GM12874 (cell line): ENCODE measurements around the gene NUP210.

ENCODE experiments used
- CTCF ChIP-seq: IDR thresholded peaks from 2 replicates; pipeline ENCODE4 v1.5.1; 2011; ENCODE audit warnings: low read depth, mild to moderate bottlenecking, control low read depth, low read length, moderate library complexity; ENCODE audit not compliant: insufficient read depth

Gene NUP210

GRCh38 chr3:13280122-13280790, 139.9 kb downstream of the NUP210 start:
- no peak for TF ChIP-seq CTCF

GRCh38 chr3:13279532-13279910, 140.6 kb downstream of the NUP210 start:
- no peak for TF ChIP-seq CTCF

- TF ChIP-seq CTCF: no peak
Observed at GRCh38 chr3:13278783-13279531, 141.2 kb downstream of the NUP210 start.

DNA sequence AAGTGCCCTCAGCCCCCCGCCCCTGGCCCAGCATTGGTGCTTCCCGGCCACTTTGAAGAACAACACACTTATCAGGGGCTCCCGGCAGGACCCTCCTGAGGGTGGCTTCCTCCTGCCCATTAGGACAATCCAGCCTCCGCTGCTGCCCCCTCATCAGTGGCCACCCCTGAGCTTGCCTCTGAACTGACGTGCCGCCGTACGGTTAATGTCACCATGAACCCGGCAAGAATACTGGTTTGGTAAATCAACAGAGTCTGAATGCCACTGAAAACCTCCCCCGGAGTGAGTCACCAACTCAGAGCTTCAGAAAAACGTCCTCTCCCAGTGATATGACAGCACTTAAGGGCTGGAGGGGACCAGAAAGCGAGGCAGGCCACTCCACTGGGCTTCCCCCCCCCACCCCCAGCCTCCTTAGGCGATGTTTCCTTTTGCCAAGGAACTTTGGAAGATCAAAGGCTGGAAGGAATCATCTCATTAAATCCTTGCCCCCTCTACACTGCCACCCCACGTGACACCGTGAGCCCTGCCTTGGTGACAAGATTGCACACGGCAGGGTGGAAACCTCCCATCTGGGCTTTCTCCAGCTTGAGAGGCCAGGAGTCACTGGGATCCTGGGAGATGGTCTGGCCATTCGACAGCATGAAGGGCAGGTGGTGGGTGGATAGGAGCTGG, 142.1 kb downstream of the NUP210 start:
- TF ChIP-seq CTCF: no peak

DNA sequence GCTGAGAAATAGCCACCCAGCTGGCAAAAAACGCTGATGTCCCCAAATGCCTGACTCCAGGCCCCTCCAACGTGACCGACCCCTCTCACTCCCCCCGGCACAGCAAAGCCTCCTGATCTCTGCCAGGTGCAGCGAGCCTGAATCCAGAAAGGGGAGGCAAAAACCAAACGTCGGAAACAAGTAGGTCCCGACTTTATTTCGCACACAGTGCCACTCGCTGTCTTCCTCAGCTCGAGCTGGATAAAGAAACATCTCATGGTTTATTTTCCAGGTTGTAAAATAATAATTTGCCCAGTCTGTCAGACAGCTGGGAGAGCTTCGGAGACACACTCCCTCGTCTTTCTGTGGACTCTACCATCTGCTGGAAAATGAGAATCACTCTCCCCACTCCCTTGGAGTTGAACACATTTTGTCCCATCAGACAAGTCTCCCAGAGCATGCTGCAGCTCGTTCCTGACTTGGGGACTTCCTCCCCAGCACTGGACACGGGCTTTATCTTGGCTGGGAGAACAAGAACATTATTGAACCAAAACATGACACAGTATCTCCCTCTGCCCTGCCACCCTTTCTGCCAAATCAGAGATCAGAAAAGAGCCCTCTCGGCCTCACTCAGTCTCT, 142.8 kb downstream of the NUP210 start:
- no peak for TF ChIP-seq CTCF

- no peak for TF ChIP-seq CTCF
Observed at GRCh38 chr3:13276438-13277195, 143.5 kb downstream of the NUP210 start.
